ENCODE results near the gene MIEF2.

Gene MIEF2

DNA sequence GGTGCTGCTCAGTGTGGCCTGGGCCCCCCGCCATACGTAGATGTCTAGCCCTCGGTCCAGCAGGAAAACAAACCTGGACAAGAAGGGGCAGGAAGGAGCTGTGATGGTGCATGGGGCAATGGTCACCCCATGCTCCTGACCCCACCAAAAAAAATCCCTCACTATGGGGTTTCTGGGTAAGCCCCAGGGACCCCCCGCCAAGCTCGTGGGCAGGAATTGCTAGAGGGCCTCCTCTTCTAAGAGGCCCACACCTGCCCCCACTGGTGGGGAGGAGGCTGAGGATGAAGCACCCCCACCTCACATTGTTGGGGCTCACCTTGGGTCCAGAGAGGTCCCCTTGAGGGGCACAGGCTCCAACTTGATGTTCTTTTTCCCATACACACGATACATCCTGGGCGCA lies 11.7 kb upstream of the MIEF2 start:
- TF ChIP-seq, protein P1, sequence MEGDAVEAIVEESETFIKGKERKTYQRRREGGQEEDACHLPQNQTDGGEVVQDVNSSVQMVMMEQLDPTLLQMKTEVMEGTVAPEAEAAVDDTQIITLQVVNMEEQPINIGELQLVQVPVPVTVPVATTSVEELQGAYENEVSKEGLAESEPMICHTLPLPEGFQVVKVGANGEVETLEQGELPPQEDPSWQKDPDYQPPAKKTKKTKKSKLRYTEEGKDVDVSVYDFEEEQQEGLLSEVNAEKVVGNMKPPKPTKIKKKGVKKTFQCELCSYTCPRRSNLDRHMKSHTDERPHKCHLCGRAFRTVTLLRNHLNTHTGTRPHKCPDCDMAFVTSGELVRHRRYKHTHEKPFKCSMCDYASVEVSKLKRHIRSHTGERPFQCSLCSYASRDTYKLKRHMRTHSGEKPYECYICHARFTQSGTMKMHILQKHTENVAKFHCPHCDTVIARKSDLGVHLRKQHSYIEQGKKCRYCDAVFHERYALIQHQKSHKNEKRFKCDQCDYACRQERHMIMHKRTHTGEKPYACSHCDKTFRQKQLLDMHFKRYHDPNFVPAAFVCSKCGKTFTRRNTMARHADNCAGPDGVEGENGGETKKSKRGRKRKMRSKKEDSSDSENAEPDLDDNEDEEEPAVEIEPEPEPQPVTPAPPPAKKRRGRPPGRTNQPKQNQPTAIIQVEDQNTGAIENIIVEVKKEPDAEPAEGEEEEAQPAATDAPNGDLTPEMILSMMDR (IDR thresholded peaks at IDR 0.05; ENCODE audit: borderline replicate concordance, control extremely low read depth, extremely low read depth, insufficient read depth, missing control alignments): no peak
- in situ Hi-C loops (cut with MboI; ENCODE audit: low sequenced_read_pairs, unreplicated experiment): no loop called here
- no peak for DNase-seq (ENCODE audit: low spot score)

DNA sequence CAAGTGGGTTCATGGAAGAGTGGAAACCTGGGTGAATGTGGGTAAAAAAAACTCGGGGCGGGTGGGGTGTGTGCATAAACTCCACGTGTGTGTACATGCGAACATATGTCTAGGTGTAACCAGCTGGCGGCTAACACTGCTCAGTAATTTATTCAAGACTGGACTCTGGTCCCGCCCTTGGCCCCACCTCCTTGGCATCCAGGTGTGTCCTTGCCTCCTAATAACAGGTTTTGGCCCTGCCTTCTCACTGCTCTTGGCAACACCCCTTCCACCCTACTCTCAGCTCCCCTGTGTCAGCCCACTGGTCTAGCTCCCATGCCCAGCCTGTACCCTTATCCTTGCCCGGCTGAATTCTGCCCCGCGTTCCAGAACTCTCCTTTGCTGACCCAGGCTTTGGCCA lies 10.2 kb upstream of the MIEF2 start:
- TF ChIP-seq, protein P1 (IDR thresholded peaks at IDR 0.05; ENCODE audit: borderline replicate concordance, control extremely low read depth, extremely low read depth, insufficient read depth, missing control alignments): no peak
- in situ Hi-C loops (cut with MboI; ENCODE audit: low sequenced_read_pairs, unreplicated experiment): no loop called here
- DNase-seq (ENCODE audit: low spot score): no peak

DNA sequence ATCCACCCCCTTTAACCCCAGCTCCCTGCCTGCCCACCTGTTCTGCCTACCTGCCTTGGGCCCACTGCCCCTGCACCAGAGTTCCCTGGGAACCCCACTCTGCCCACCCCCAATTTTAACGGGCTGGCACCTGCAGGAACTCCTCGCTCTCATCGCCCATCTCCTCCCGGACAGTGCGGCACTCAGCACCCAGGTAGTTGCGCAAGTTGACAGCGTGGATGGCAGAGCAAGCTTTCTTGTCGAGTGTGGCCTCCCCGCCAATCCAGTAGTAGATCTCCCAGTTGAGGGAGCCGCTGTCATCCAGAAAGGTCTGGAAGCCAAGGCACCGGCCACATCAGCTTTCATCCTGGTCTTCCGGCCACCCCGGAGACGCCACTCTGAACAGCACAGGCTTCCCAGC lies 9.8 kb upstream of the MIEF2 start:
- in situ Hi-C loops (cut with MboI; ENCODE audit: low sequenced_read_pairs, unreplicated experiment): no loop called here
- TF ChIP-seq, protein P1 (IDR thresholded peaks at IDR 0.05; ENCODE audit: borderline replicate concordance, control extremely low read depth, extremely low read depth, insufficient read depth, missing control alignments): no peak
- DNase-seq (ENCODE audit: low spot score): no peak

DNA sequence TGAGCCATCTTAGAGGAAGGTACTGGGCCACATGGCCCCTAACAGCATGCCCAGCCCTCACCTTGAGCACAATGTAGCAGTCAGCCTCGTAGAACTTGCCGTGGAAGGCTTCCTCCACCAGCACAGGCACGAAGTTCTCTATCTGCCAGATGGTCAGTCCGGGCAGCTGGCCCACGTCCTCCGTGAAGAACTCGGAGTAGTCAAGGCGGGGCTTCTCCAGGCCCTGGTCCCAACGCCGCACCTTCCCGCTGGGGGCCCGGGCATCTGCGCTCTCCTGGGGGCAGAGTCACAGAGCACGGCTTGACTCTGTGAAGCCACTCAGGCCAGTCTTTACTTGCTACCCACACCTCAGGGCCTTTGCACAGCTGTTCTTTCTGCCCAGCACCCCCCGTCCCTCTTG lies 9.3 kb upstream of the MIEF2 start:
- TF ChIP-seq, protein P1 (IDR thresholded peaks at IDR 0.05; ENCODE audit: borderline replicate concordance, control extremely low read depth, extremely low read depth, insufficient read depth, missing control alignments): no peak
- in situ Hi-C loops (cut with MboI; ENCODE audit: low sequenced_read_pairs, unreplicated experiment): no loop called here

DNA sequence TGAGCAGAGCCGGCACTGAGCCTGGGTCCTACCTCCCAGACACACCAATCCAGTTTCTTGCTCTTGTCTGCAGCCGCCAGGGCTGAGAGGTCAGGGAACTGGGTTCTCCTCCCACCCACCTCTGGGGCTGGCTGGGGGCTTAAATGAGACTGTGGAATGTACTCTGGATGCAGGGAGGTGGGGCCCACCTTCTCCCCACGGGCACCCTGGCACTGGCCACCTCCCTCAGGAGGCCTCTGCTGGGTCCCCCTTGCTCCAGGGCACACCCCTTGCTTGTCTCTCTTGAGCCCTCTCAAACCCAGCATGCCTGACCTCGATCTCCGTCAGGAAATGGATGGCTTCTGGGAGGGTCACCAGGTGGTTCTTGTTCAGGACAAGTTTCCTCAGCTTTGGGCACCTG lies 8.3 kb upstream of the MIEF2 start:
- in situ Hi-C loops (cut with MboI; ENCODE audit: low sequenced_read_pairs, unreplicated experiment): no loop called here
- no peak for DNase-seq (ENCODE audit: low spot score)
- TF ChIP-seq, protein P1 (IDR thresholded peaks at IDR 0.05; ENCODE audit: borderline replicate concordance, control extremely low read depth, extremely low read depth, insufficient read depth, missing control alignments): no peak

More for the DNA sequence above, 9.3 kb upstream of the MIEF2 start:
- DNase-seq (ENCODE audit: low spot score): no peak

DNA sequence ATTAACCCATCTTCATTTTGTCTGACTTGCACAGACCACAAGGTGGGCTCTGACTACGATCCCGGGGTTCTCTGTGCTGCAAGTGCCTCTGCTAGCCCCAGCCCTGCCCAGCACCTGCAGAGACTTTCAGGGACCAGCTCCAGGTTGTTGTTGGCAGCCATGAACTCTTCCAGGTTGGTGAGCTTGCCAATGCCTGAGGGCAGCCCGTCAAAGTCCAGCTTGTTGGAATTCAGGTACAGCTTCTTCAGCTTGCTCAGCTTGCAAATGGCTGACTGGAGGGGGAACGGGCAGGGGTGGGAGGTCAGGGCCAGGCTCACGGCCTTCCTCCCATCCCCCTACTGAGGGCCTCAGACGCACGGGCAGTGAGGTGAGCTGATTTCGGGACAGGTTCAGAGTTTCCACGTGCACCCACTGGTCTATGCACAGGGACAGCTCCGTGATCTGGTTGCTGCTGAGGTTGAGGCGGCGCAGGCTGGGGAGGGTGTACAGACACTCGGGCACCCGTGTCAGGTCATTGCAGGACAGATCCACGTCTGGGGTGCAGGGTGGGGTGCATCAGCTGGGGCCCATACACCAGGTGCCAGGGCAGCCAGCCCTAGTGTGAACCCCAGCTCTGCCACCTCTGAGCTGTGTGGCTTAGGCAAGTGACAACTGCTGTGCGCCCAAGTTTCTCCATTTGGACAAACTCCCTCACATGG lies 7.1 kb upstream of the MIEF2 start:
- in situ Hi-C loops (cut with MboI; ENCODE audit: low sequenced_read_pairs, unreplicated experiment): no loop called here
- no peak for DNase-seq (ENCODE audit: low spot score)
- TF ChIP-seq, protein P1 (IDR thresholded peaks at IDR 0.05; ENCODE audit: borderline replicate concordance, control extremely low read depth, extremely low read depth, insufficient read depth, missing control alignments): no peak
